ENCODE results near the gene TNS4.

GRCh38 chr17:40486522-40487370, 14.7 kb downstream of the TNS4 start:
- no peak for TF ChIP-seq EZH2 (optimal IDR thresholded peaks at IDR 0.05; ENCODE audit: low read depth, low read length)
- TF ChIP-seq, protein P1, sequence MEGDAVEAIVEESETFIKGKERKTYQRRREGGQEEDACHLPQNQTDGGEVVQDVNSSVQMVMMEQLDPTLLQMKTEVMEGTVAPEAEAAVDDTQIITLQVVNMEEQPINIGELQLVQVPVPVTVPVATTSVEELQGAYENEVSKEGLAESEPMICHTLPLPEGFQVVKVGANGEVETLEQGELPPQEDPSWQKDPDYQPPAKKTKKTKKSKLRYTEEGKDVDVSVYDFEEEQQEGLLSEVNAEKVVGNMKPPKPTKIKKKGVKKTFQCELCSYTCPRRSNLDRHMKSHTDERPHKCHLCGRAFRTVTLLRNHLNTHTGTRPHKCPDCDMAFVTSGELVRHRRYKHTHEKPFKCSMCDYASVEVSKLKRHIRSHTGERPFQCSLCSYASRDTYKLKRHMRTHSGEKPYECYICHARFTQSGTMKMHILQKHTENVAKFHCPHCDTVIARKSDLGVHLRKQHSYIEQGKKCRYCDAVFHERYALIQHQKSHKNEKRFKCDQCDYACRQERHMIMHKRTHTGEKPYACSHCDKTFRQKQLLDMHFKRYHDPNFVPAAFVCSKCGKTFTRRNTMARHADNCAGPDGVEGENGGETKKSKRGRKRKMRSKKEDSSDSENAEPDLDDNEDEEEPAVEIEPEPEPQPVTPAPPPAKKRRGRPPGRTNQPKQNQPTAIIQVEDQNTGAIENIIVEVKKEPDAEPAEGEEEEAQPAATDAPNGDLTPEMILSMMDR (IDR thresholded peaks at IDR 0.05; ENCODE audit: low read length), result no peak
